COLO668 (cell line): ENCODE data around the gene AMER3.

Source experiments
- DNase-seq: peaks from one replicate; lab custom pipeline; 2025; ENCODE audit not compliant: unreplicated experiment; lab: John Stamatoyannopoulos, UW

Gene AMER3

GRCh38 chr2:130749078-130749477 is 6.3 kb upstream of the AMER3 start:
- no peak for DNase-seq

GRCh38 chr2:130749641-130750040 is 5.7 kb upstream of the AMER3 start:
- DNase-seq = no peak

- no peak for DNase-seq
These were observed 529 bp upstream of the AMER3 start for GRCh38 chr2:130754811-130755210.

GRCh38 chr2:130756053-130756873 is 923 bp downstream of the AMER3 start:
- DNase-seq = peak; percentile 73

- no peak for DNase-seq
These were observed 1.7 kb downstream of the AMER3 start for GRCh38 chr2:130756874-130757668.

GRCh38 chr2:130759906-130760753 is 4.8 kb downstream of the AMER3 start:
- peak; percentile 70 for DNase-seq

GRCh38 chr2:130760754-130761751 is 5.7 kb downstream of the AMER3 start:
- DNase-seq = no peak

- no peak for DNase-seq
These were observed 6.9 kb downstream of the AMER3 start for GRCh38 chr2:130762031-130762909.

GRCh38 chr2:130762910-130763385 is 7.6 kb downstream of the AMER3 start:
- DNase-seq = no peak

- DNase-seq = no peak
These were observed 8.1 kb downstream of the AMER3 start for GRCh38 chr2:130763405-130763804.

GRCh38 chr2:130764035-130764820 is 8.9 kb downstream of the AMER3 start:
- no peak for DNase-seq

GRCh38 chr2:130764821-130765115 is 9.4 kb downstream of the AMER3 start:
- DNase-seq = no peak

GRCh38 chr2:130765464-130765863 is 10.1 kb downstream of the AMER3 start:
- no peak for DNase-seq

- no peak for DNase-seq
These were observed 10.7 kb downstream of the AMER3 start for GRCh38 chr2:130766037-130766436.

GRCh38 chr2:130766711-130767407 is 11.5 kb downstream of the AMER3 start:
- DNase-seq = no peak

- no peak for DNase-seq
These were observed 12.1 kb downstream of the AMER3 start for GRCh38 chr2:130767408-130767775.

- DNase-seq = no peak
These were observed 13.0 kb downstream of the AMER3 start for GRCh38 chr2:130768191-130768855.
